IMR-90 (cell line): ENCODE results near the gene NDUFAF7. TPM values are rescaled to one million over a fixed set of nuclear protein-coding genes. Genes with fewer than 3 reads are reported as not detected.

ENCODE experiments used
- ATAC-seq: fragments of 200-7000 bp; cut with Tn5 transposase; 2 replicates; pipeline ENCODE4 v1.9.1; 2020; ENCODE audit warnings: low read depth, mild to moderate bottlenecking, moderate library complexity
- BruUV-seq: library from RNA; stranded (reverse); fragments of 400-500 nt; replicated peaks from 2 replicates; lab custom pipeline; 2021; lab: Mats Ljungman, UMichigan
- CTCF ChIA-PET: fragments of 300-600 bp; formaldehyde crosslinking; extraction: SDS; loops from one replicate; lab custom pipeline; 2021; ENCODE audit warnings: antibody characterized with exemption; lab: Yijun Ruan, JAX
- POLR2A ChIA-PET: fragments of 300-600 bp; sonication (Branson Sonifier 250); formaldehyde crosslinking; loops from one replicate; lab custom pipeline; 2022; ENCODE audit warnings: antibody characterized with exemption; ENCODE audit not compliant: unreplicated experiment; lab: Charles Lee
- DNase-seq: peaks from one replicate; pipeline ENCODE4 v3.0.0; 2013
- H2AFZ ChIP-seq: replicated peaks from 2 replicates; pipeline ENCODE3; 2013; ENCODE audit warnings: low read length, mild to moderate bottlenecking; ENCODE audit not compliant: poor library complexity
- H2AK5ac ChIP-seq: 2 replicates; pipeline ENCODE4 v1.6.1; 2013; ENCODE audit warnings: low read depth, low read length, inconsistent platforms
- H2AK9ac ChIP-seq: replicated peaks from 2 replicates; pipeline ENCODE3; 2013; ENCODE audit warnings: mild to moderate bottlenecking, low read depth, low read length, moderate library complexity; ENCODE audit not compliant: poor library complexity
- H2BK120ac ChIP-seq: 2 replicates; pipeline ENCODE4 v1.6.1; 2013; ENCODE audit warnings: low read depth, low read length, inconsistent platforms
- H2BK15ac ChIP-seq: 3 replicates; pipeline ENCODE4 v1.6.1; 2013; ENCODE audit warnings: low read depth, low read length, inconsistent platforms
- H2BK20ac ChIP-seq: 2 replicates; pipeline ENCODE4 v1.6.1; 2013; ENCODE audit warnings: low read depth, mild to moderate bottlenecking, inconsistent platforms, low read length, moderate library complexity
- H2BK5ac ChIP-seq: 2 replicates; pipeline ENCODE4 v1.6.1; 2013; ENCODE audit warnings: mild to moderate bottlenecking, low read depth, low read length, inconsistent platforms; ENCODE audit not compliant: poor library complexity, severe bottlenecking
- H3K14ac ChIP-seq: replicated peaks from 2 replicates; pipeline ENCODE4 v1.6.1; 2013; ENCODE audit warnings: low read depth, low read length, inconsistent platforms
- H3K18ac ChIP-seq: 2 replicates; pipeline ENCODE4 v1.6.1; 2013; ENCODE audit warnings: low read depth, low read length, control low read depth
- H3K23ac ChIP-seq: 2 replicates; pipeline ENCODE4 v1.6.1; 2013; ENCODE audit warnings: low read depth, low read length, inconsistent platforms
- H3K27ac ChIP-seq: 2 replicates; pipeline ENCODE4 v1.5.1; 2013; ENCODE audit warnings: mild to moderate bottlenecking, control low read depth, low read length; ENCODE audit not compliant: insufficient read depth
- H3K27me3 ChIP-seq: 2 replicates; pipeline ENCODE4 v1.6.1; 2013; ENCODE audit warnings: low read length; ENCODE audit not compliant: control insufficient read depth, insufficient read depth
- H3K36me3 ChIP-seq: 2 replicates; pipeline ENCODE4 v1.6.1; 2013; ENCODE audit warnings: low read length, mixed read lengths; ENCODE audit not compliant: control insufficient read depth, insufficient read depth
- H3K4ac ChIP-seq: 2 replicates; pipeline ENCODE4 v1.6.1; 2013; ENCODE audit warnings: low read depth, low read length, inconsistent platforms
- H3K4me1 ChIP-seq: 2 replicates; pipeline ENCODE4 v1.6.1; 2013; ENCODE audit warnings: low read length, mixed read lengths; ENCODE audit not compliant: control insufficient read depth, insufficient read depth
- H3K4me2 ChIP-seq: 2 replicates; pipeline ENCODE4 v1.6.1; 2013; ENCODE audit warnings: low read depth, mild to moderate bottlenecking, control low read depth, low read length, moderate library complexity
- H3K4me3 ChIP-seq: 2 replicates; pipeline ENCODE4 v1.5.1; 2013; ENCODE audit warnings: low read depth, mild to moderate bottlenecking, control low read depth, low read length, moderate library complexity; ENCODE audit not compliant: insufficient read depth
- H3K56ac ChIP-seq: 2 replicates; pipeline ENCODE4 v1.6.1; 2013; ENCODE audit warnings: low read length, inconsistent platforms; ENCODE audit not compliant: insufficient read depth; ENCODE audit errors: extremely low read depth
- H3K79me1 ChIP-seq, 2 experiments: 2 replicates each; pipeline ENCODE4 v1.6.1; 2013; ENCODE audit warnings: low read length in 2 of 2, inconsistent platforms in 1 of 2, low read depth in 1 of 2
- H3K9ac ChIP-seq: 2 replicates; pipeline ENCODE4 v1.6.1; 2013; ENCODE audit warnings: low read depth, low read length, control low read depth
- H3K9me1 ChIP-seq: 2 replicates; pipeline ENCODE4 v1.6.1; 2013; ENCODE audit warnings: low read length, inconsistent platforms; ENCODE audit not compliant: insufficient read depth
- H3K9me3 ChIP-seq: 2 replicates; pipeline ENCODE4 v1.6.1; 2013; ENCODE audit warnings: low read length; ENCODE audit not compliant: control insufficient read depth, insufficient read depth
- H4K20me1 ChIP-seq: 2 replicates; pipeline ENCODE4 v1.6.1; 2013; ENCODE audit warnings: low read length, inconsistent platforms; ENCODE audit not compliant: insufficient read depth
- H4K5ac ChIP-seq: 2 replicates; pipeline ENCODE4 v1.6.1; 2013; ENCODE audit warnings: mild to moderate bottlenecking, low read depth, low read length, control low read depth
- H4K8ac ChIP-seq, 2 experiments: 2 replicates each; pipeline ENCODE4 v1.6.1; 2013; ENCODE audit warnings: low read depth in 2 of 2, low read length in 2 of 2, control low read depth in 1 of 2, inconsistent platforms in 1 of 2
- H4K91ac ChIP-seq: 2 replicates; pipeline ENCODE4 v1.6.1; 2013; ENCODE audit warnings: low read depth, low read length, inconsistent platforms; ENCODE audit not compliant: insufficient read depth
- BHLHE40 ChIP-seq: fragments of 150-350 bp; IDR thresholded peaks from 2 replicates; pipeline ENCODE4 v1.6.1; 2016; ENCODE audit warnings: mild to moderate bottlenecking, low read depth, low read length
- NFE2L2 ChIP-seq: fragments of 150-350 bp; IDR thresholded peaks from 2 replicates; pipeline ENCODE4 v1.6.1; 2016; ENCODE audit warnings: low read depth, mild to moderate bottlenecking, low read length
- dilution Hi-C: fragments of 300-500 bp; cut with HindIII; formaldehyde crosslinking; loops from one replicate; pipeline ENCODE4 v1.14.3; 2018; ENCODE audit warnings: low sequenced_read_pairs; ENCODE audit not compliant: unreplicated experiment
- in situ Hi-C: fragments of 300-500 bp; cut with MboI; formaldehyde crosslinking; loops from 3 replicates; pipeline ENCODE4 v1.14.3; 2019; ENCODE audit warnings: low sequenced_read_pairs, inconsistent platforms, mixed read lengths
- intact Hi-C: fragments of 100-400 bp; cut with micrococcal nuclease; formaldehyde crosslinking; loops from 2 replicates; pipeline ENCODE4 v1.10.0; 2022
- polyA plus RNA-seq, 3 experiments: library from polyadenylated mRNA; depleted of rRNA; stranded (reverse); fragments of >200 nt; gene quantifications; 2 replicates each; pipeline ENCODE4 v1.2.3, GENCODE V29; 2012; ENCODE audit warnings: low replicate concordance in 1 of 3
- total RNA-seq: library from RNA; depleted of rRNA; stranded (reverse); fragments of >200 nt; gene quantifications from 2 replicates; pipeline ENCODE4 v1.2.3, GENCODE V29; 2012
- TF ChIP-seq, protein P1 (sequence below): fragments of 150-350 bp; IDR thresholded peaks from 2 replicates; pipeline ENCODE4 v1.6.1; 2016; ENCODE audit warnings: low read depth, mild to moderate bottlenecking, low read length, moderate library complexity, borderline replicate concordance

Gene NDUFAF7
- total and polyA plus RNA-seq, 2 of the 4 experiments (the other 2 are of a cell fraction): 9.9 to 17.4 TPM

DNA sequence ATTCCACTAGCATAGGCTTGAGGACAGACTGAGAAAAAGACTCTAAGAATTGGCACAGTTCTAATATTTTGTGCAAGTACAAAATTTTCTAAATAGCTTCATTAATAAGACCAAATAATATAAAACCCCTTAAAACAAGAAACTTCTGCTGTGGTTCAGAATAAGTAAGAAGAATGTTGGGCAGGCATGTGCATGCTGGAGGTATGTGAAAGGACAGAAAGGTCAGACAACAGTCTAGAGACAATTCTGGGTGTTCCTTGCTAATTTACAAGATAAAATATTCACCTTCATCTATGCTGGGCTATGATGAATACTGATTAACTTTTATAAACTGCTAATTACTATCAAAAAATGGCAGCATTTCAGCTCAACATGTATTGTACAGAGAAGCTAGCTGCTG is 20.2 kb upstream of the NDUFAF7 start:
- no peak overlapping the region for H2BK15ac ChIP-seq
- H2AFZ ChIP-seq: no peak overlapping the region
- H3K27me3 ChIP-seq: no peaks in the 10 kb centered on the region
- intact Hi-C loops: loop anchor here (5.0 kb wide), 1 partner anchor 54 kb away; the partner anchor contains the start of gene EIF2AK2
- H2AK5ac ChIP-seq: no peak overlapping the region
- no peaks in the 10 kb centered on the region for H3K4me1 ChIP-seq
- H4K20me1 ChIP-seq: no peaks in the 10 kb centered on the region
- no peak overlapping the region for H3K56ac ChIP-seq
- no peak overlapping the region for H3K4ac ChIP-seq
- peaks cover 32% of the 10 kb centered on the region for H3K36me3 ChIP-seq
- H4K91ac ChIP-seq: no peak overlapping the region
- CTCF ChIA-PET: interaction anchor here (0.6 kb wide), 1 partner anchor 1132 kb away, joined by 3 read pairs; no protein-coding TSS in a partner anchor
- H2BK120ac ChIP-seq: no peak overlapping the region
- dilution Hi-C loops: no loop called here
- no peak overlapping the region for H2BK20ac ChIP-seq
- TF ChIP-seq NFE2L2: no peak
- TF ChIP-seq, protein P1, sequence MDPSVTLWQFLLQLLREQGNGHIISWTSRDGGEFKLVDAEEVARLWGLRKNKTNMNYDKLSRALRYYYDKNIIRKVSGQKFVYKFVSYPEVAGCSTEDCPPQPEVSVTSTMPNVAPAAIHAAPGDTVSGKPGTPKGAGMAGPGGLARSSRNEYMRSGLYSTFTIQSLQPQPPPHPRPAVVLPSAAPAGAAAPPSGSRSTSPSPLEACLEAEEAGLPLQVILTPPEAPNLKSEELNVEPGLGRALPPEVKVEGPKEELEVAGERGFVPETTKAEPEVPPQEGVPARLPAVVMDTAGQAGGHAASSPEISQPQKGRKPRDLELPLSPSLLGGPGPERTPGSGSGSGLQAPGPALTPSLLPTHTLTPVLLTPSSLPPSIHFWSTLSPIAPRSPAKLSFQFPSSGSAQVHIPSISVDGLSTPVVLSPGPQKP: no peak
- TF ChIP-seq BHLHE40: peak; percentile 6; the same call in 1 of the 2 replicates
- no peaks in the 10 kb centered on the region; the same call in 1 of the 2 replicates for H3K9me3 ChIP-seq
- H3K9ac ChIP-seq: no peak overlapping the region
- DNase-seq (peak; percentile 26), ATAC-seq (peak; percentile 51)
- H3K23ac ChIP-seq: no peak overlapping the region
- H3K9me1 ChIP-seq: no peaks in the 10 kb centered on the region
- no peak overlapping the region for H2BK5ac ChIP-seq
- POLR2A ChIA-PET: no interaction called here
- no peak overlapping the region for H4K8ac ChIP-seq
- no peak overlapping the region for H3K4me3 ChIP-seq
- H3K14ac ChIP-seq: no peak overlapping the region
- H4K5ac ChIP-seq: no peak overlapping the region
- peaks cover 6 to 18% of the 10 kb centered on the region in 2 experiments for H3K79me1 ChIP-seq
- no peak overlapping the region for H3K18ac ChIP-seq
- no peak overlapping the region for H2AK9ac ChIP-seq
- in situ Hi-C loops: no loop called here
- no peak overlapping the region for H3K27ac ChIP-seq
- H3K4me2 ChIP-seq: no peak overlapping the region
- BruUV-seq: no TSS peak
